NCI-H1092 (cell line): ENCODE measurements around the gene SLC7A8.
A peak's percentile ranks its signal among the peaks of the same experiment; 100 is the strongest.

Experiments used
- DNase-seq: peaks from one replicate; lab custom pipeline; 2025; lab: John Stamatoyannopoulos, UW

The SLC7A8 gene

GRCh38 chr14:23154964-23155587 is 28.4 kb downstream of the SLC7A8 start:
- DNase-seq = no peak

GRCh38 chr14:23153851-23154796 is 29.3 kb downstream of the SLC7A8 start:
- no peak for DNase-seq

GRCh38 chr14:23151342-23151741 is 32.1 kb downstream of the SLC7A8 start:
- no peak for DNase-seq

GRCh38 chr14:23149745-23150144 is 33.7 kb downstream of the SLC7A8 start:
- no peak for DNase-seq

- DNase-seq = no peak
Measured at GRCh38 chr14:23148591-23149249, 34.7 kb downstream of the SLC7A8 start.

GRCh38 chr14:23147676-23148075 is 35.8 kb downstream of the SLC7A8 start:
- DNase-seq = no peak

GRCh38 chr14:23146980-23147379 is 36.5 kb downstream of the SLC7A8 start:
- no peak for DNase-seq

- no peak for DNase-seq
Measured at GRCh38 chr14:23146351-23146910, 37.0 kb downstream of the SLC7A8 start.

GRCh38 chr14:23145794-23146350 is 37.6 kb downstream of the SLC7A8 start:
- DNase-seq = no peak

GRCh38 chr14:23143911-23144310 is 39.5 kb downstream of the SLC7A8 start:
- DNase-seq = no peak

- DNase-seq = no peak
Measured at GRCh38 chr14:23142826-23143225, 40.6 kb downstream of the SLC7A8 start.

- no peak for DNase-seq
Measured at GRCh38 chr14:23141706-23142444, 41.6 kb downstream of the SLC7A8 start.

- no peak for DNase-seq
Measured at GRCh38 chr14:23140371-23140770, 43.1 kb downstream of the SLC7A8 start.

- DNase-seq = no peak
Measured at GRCh38 chr14:23139874-23140273, 43.6 kb downstream of the SLC7A8 start.

GRCh38 chr14:23137813-23138535 is 45.5 kb downstream of the SLC7A8 start:
- no peak for DNase-seq

- peak; percentile 27 for DNase-seq
Measured at GRCh38 chr14:23137192-23137812, 46.2 kb downstream of the SLC7A8 start.

- DNase-seq = no peak
Measured at GRCh38 chr14:23136566-23137133, 46.8 kb downstream of the SLC7A8 start.

GRCh38 chr14:23132970-23133369 is 50.5 kb downstream of the SLC7A8 start:
- no peak for DNase-seq

GRCh38 chr14:23131482-23131881 is 52.0 kb downstream of the SLC7A8 start:
- DNase-seq = no peak

GRCh38 chr14:23130871-23131270 is 52.6 kb downstream of the SLC7A8 start:
- no peak for DNase-seq
